H1 (cell line): ENCODE data around the gene GABRG3. TPM values are rescaled to one million over a fixed set of nuclear protein-coding genes. Genes with fewer than 3 reads are reported as not detected.
A peak's percentile ranks its signal among the peaks of the same experiment; 100 is the strongest.

ENCODE experiments used
- CTCF ChIA-PET: fragments of 300-600 bp; sonication (Branson Sonifier 250); formaldehyde crosslinking; loops from one replicate; lab custom pipeline; 2021; ENCODE audit not compliant: partially characterized antibody; lab: Charles Lee
- POLR2A ChIA-PET: fragments of 300-600 bp; sonication (Branson Sonifier 250); formaldehyde crosslinking; loops from one replicate; lab custom pipeline; 2021; ENCODE audit warnings: inconsistent platforms; ENCODE audit not compliant: partially characterized antibody; lab: Charles Lee
- DNase-seq, 2 experiments: peaks; one replicate each; pipeline versions ENCODE4 v3.0.0 to v3.0.0-alpha.2; 2010 to 2022; ENCODE audit warnings: low spot score in 2 of 2, low read depth in 1 of 2, mixed read lengths in 1 of 2
- FAIRE-seq: peaks from 2 replicates; lab custom pipeline; 2011; peaks lifted over from hg19 to GRCh38; lab: Jason Lieb, UNC
- H2AFZ ChIP-seq: 2 replicates; pipeline ENCODE4 v1.8.1; 2012; ENCODE audit warnings: low read length, inconsistent platforms
- H2AK5ac ChIP-seq: 2 replicates; pipeline ENCODE4 v1.6.1; 2013; ENCODE audit warnings: low read depth, low read length
- H2BK120ac ChIP-seq: replicated peaks from 2 replicates; pipeline ENCODE3; 2013; ENCODE audit warnings: low read depth, low read length, inconsistent platforms
- H2BK12ac ChIP-seq: 2 replicates; pipeline ENCODE4 v1.6.1; 2013; ENCODE audit warnings: low read depth, low read length
- H2BK15ac ChIP-seq: 2 replicates; pipeline ENCODE4 v1.6.1; 2013; ENCODE audit warnings: low read length
- H2BK20ac ChIP-seq: 2 replicates; pipeline ENCODE4 v1.6.1; 2013; ENCODE audit warnings: low read length
- H2BK5ac ChIP-seq: 2 replicates; pipeline ENCODE4 v1.6.1; 2013; ENCODE audit warnings: low read depth, low read length
- H3K14ac ChIP-seq: 2 replicates; pipeline ENCODE4 v1.6.1; 2013; ENCODE audit warnings: inconsistent platforms; ENCODE audit not compliant: insufficient read length
- H3K18ac ChIP-seq: 2 replicates; pipeline ENCODE4 v1.6.1; 2013; ENCODE audit warnings: low read length; ENCODE audit errors: extremely low read depth
- H3K23ac ChIP-seq: 2 replicates; pipeline ENCODE4 v1.6.1; 2013; ENCODE audit warnings: inconsistent platforms; ENCODE audit not compliant: insufficient read length
- H3K23me2 ChIP-seq: 2 replicates; pipeline ENCODE4 v1.6.1; 2013; ENCODE audit warnings: low read depth, low read length
- H3K27ac ChIP-seq: 2 replicates; pipeline ENCODE4 v1.6.1; 2011; ENCODE audit warnings: low read depth, low read length, inconsistent platforms
- H3K27me3 ChIP-seq, 4 experiments: replicated peaks in 1 of 4; 1 replicate in 1 of 4; 2 replicates in 3 of 4; pipeline versions ENCODE4 v1.6.1 to v1.8.1; 2011 to 2013; ENCODE audit warnings: low read length in 3 of 4, mild to moderate bottlenecking in 3 of 4, inconsistent platforms in 2 of 4, mixed read lengths in 2 of 4, moderate library complexity in 1 of 4; ENCODE audit not compliant: control insufficient read depth in 3 of 4, insufficient read depth in 3 of 4; ENCODE audit errors: extremely low read depth in 1 of 4
- H3K36me3 ChIP-seq, 4 experiments: 2 replicates each; pipeline versions ENCODE4 v1.6.1 to v1.8.1; 2011 to 2013; ENCODE audit warnings: mild to moderate bottlenecking in 4 of 4, low read length in 3 of 4, moderate library complexity in 2 of 4, control low read depth in 1 of 4, inconsistent platforms in 1 of 4; ENCODE audit not compliant: insufficient read depth in 4 of 4, control insufficient read depth in 2 of 4
- H3K4ac ChIP-seq: replicated peaks from 2 replicates; pipeline ENCODE3; 2013; ENCODE audit warnings: low read length, low read depth, mixed read lengths, inconsistent platforms; ENCODE audit not compliant: insufficient read length
- H3K4me1 ChIP-seq, 4 experiments: replicated peaks in 1 of 4; 1 replicate in 1 of 4; 2 replicates in 3 of 4; pipeline versions ENCODE4 v1.6.1 to v1.8.1; 2011 to 2013; ENCODE audit warnings: low read length in 3 of 4, inconsistent platforms in 2 of 4, mixed read lengths in 1 of 4; ENCODE audit not compliant: insufficient read depth in 4 of 4, control insufficient read depth in 3 of 4
- H3K4me2 ChIP-seq, 2 experiments: 2 replicates each; pipeline versions ENCODE4 v1.6.1 to v1.8.1; 2011 to 2013; ENCODE audit warnings: low read depth in 2 of 2, low read length in 2 of 2, control low read depth in 1 of 2, inconsistent platforms in 1 of 2, mild to moderate bottlenecking in 1 of 2; ENCODE audit not compliant: insufficient read depth in 1 of 2
- H3K4me3 ChIP-seq, 4 experiments: fragments of 200-600, 300-600 bp in 1 of 4; sonication (generic), shearing (Covaris generic), sonication (Bioruptor Twin) in 1 of 4; 2 replicates each; pipeline versions ENCODE4 v1.5.1 to v1.8.1; 2011 to 2016; ENCODE audit warnings: low read length in 4 of 4, low read depth in 3 of 4, control low read depth in 2 of 4, inconsistent platforms in 2 of 4, mild to moderate bottlenecking in 2 of 4, mixed read lengths in 1 of 4, moderate library complexity in 1 of 4; ENCODE audit not compliant: insufficient read depth in 2 of 4; ENCODE audit errors: extremely low read depth in 1 of 4
- H3K56ac ChIP-seq: replicated peaks from 2 replicates; pipeline ENCODE3; 2013; ENCODE audit warnings: low read depth, mild to moderate bottlenecking, mixed read lengths, low read length, inconsistent platforms; ENCODE audit not compliant: insufficient read length
- H3K79me1 ChIP-seq: 2 replicates; pipeline ENCODE4 v1.6.1; 2013; ENCODE audit warnings: low read depth, low read length, control low read depth
- H3K79me2 ChIP-seq, 2 experiments: 2 replicates each; pipeline versions ENCODE4 v1.6.1 to v1.8.1; 2012 to 2013; ENCODE audit warnings: low read length in 2 of 2, mild to moderate bottlenecking in 2 of 2, inconsistent platforms in 1 of 2; ENCODE audit not compliant: insufficient read depth in 2 of 2, control insufficient read depth in 1 of 2
- H3K9ac ChIP-seq, 4 experiments: replicated peaks in 1 of 4; 1 replicate in 1 of 4; 2 replicates in 3 of 4; pipeline versions ENCODE4 v1.6.1 to v1.8.1; 2011 to 2013; ENCODE audit warnings: low read depth in 3 of 4, low read length in 3 of 4, control low read depth in 2 of 4, mild to moderate bottlenecking in 2 of 4, moderate library complexity in 2 of 4, inconsistent platforms in 1 of 4; ENCODE audit errors: extremely low read depth in 1 of 4
- H3K9me3 ChIP-seq, 2 experiments: 2 replicates each; pipeline versions ENCODE4 v1.6.1 to v1.8.1; 2012 to 2013; ENCODE audit warnings: mild to moderate bottlenecking in 2 of 2, moderate library complexity in 2 of 2, control low read depth in 1 of 2, inconsistent platforms in 1 of 2, low read depth in 1 of 2, low read length in 1 of 2, mixed read lengths in 1 of 2; ENCODE audit not compliant: insufficient read depth in 2 of 2
- H4K20me1 ChIP-seq, 2 experiments: replicated peaks in 1 of 2; 2 replicates each; pipeline versions ENCODE3 to v1.8.1; 2011 to 2013; ENCODE audit warnings: inconsistent platforms in 2 of 2, low read length in 2 of 2, mild to moderate bottlenecking in 1 of 2; ENCODE audit not compliant: insufficient read depth in 2 of 2, control insufficient read depth in 1 of 2
- H4K5ac ChIP-seq: 2 replicates; pipeline ENCODE4 v1.6.1; 2013; ENCODE audit warnings: low read length, low read depth, mixed read lengths, inconsistent platforms; ENCODE audit not compliant: insufficient read length
- H4K8ac ChIP-seq: 2 replicates; pipeline ENCODE4 v1.8.0; 2013; ENCODE audit warnings: mild to moderate bottlenecking, moderate library complexity, low read length, inconsistent platforms; ENCODE audit not compliant: insufficient read depth; ENCODE audit errors: extremely low read depth
- H4K91ac ChIP-seq: replicated peaks from 2 replicates; pipeline ENCODE3; 2013; ENCODE audit warnings: low read length, mixed read lengths, inconsistent platforms; ENCODE audit not compliant: insufficient read length
- CHD2 ChIP-seq: IDR thresholded peaks from 2 replicates; pipeline ENCODE4 v1.6.1; 2012; ENCODE audit warnings: low read length, improper control_type of control experiment
- RAD21 ChIP-seq, 2 experiments: IDR thresholded peaks in 1 of 2; conservative IDR thresholded peaks in 1 of 2; 2 replicates each; pipeline ENCODE4 v1.6.1; 2011; ENCODE audit warnings: low read depth in 2 of 2, low read length in 2 of 2, improper control_type of control experiment in 1 of 2, inconsistent platforms in 1 of 2, mild to moderate bottlenecking in 1 of 2, moderate library complexity in 1 of 2
- WGBS, 2 experiments: shearing (Covaris generic) in 1 of 2; methylation state at CpG; one replicate each; pipeline versions ENCODE4 v1.1.6 to v1.1.7; 2013 to 2015; ENCODE audit warnings: low lambda C conversion rate in 2 of 2, mixed read lengths in 2 of 2, inconsistent platforms in 1 of 2, low coverage in 1 of 2, missing lambda C conversion rate in 1 of 2; ENCODE audit not compliant: insufficient replicate concordance in 2 of 2, insufficient coverage in 1 of 2, insufficient read length in 1 of 2; ENCODE audit errors: extremely low coverage in 1 of 2, missing lambda C conversion rate in 1 of 2; 5-methylcytosine and 5-hydroxymethylcytosine counted together
- polyA plus RNA-seq, 7 experiments: library from polyadenylated mRNA; depleted of rRNA in 3 of 7; stranded (reverse) in 5 of 7; unstranded in 2 of 7; fragments of >200 nt in 5 of 7; fragments of 200-250 nt in 2 of 7; gene quantifications; 1 replicate in 5 of 7; 2 replicates in 1 of 7; 4 replicates in 1 of 7; pipeline versions ENCODE4 v1.2.1 to v1.2.3, GENCODE V29; 2011 to 2013; ENCODE audit warnings: missing spikeins in 2 of 7, mixed read lengths in 2 of 7
- total RNA-seq: library from RNA; stranded (reverse); fragmentation: NEBNext Ultra II Directional; extraction: Animal tissue kit (Norgen Biotek cat#: 25700); gene quantifications from 2 replicates; pipeline ENCODE4 v1.2.1, GENCODE V29; 2021

GABRG3 gene
- total and polyA plus RNA-seq, 2 of the 8 experiments (the other 6 are each of a cell fraction or from before 2014, with no cell fraction given): 0.17 to 0.80 TPM

- CTCF ChIA-PET: interaction anchor here (1.0 to 1.4 kb wide), 4 partner anchors 10 to 63 kb away, joined by 3 to 5 read pairs (median 4); no protein-coding TSS in a partner anchor
- FAIRE-seq: no peak
These were observed 230.4 kb downstream of the GABRG3 start for GRCh38 chr15:27201425-27201824.

More at GRCh38 chr15:27201425-27201824, 230.4 kb downstream of the GABRG3 start:
- no peak overlapping the region for H3K18ac ChIP-seq
- H3K4me1 ChIP-seq: no peaks in the 10 kb centered on the region
- no peak overlapping the region for H3K4ac ChIP-seq
- H3K4me2 ChIP-seq: no peak overlapping the region
- H2BK12ac ChIP-seq: no peak overlapping the region
- no peak for TF ChIP-seq CHD2
- TF ChIP-seq RAD21 (IDR thresholded peaks at IDR 0.05 in 1 of 2, conservative IDR thresholded peaks at IDR 0.05 in 1 of 2; ENCODE audit: low read depth in 2 of 2, low read length in 2 of 2): peak; percentile 7 to 20; a peak in 2 of 4 replicates
- POLR2A ChIA-PET: no interaction called here
- no peak overlapping the region for H2BK120ac ChIP-seq
- no peaks in the 10 kb centered on the region for H3K9me3 ChIP-seq
- no peak overlapping the region for H3K9ac ChIP-seq
- no peak overlapping the region for H4K5ac ChIP-seq
- no peak overlapping the region for H2BK5ac ChIP-seq
- no peaks in the 10 kb centered on the region for H4K20me1 ChIP-seq
- no peaks in the 10 kb centered on the region for H3K27me3 ChIP-seq
- no peak overlapping the region for H3K27ac ChIP-seq
- H3K79me1 ChIP-seq: no peaks in the 10 kb centered on the region
- no peak overlapping the region for H2BK20ac ChIP-seq
- no peak overlapping the region for H3K23ac ChIP-seq
- no peak overlapping the region for H2AK5ac ChIP-seq
- no peaks in the 10 kb centered on the region for H3K23me2 ChIP-seq
- H3K79me2 ChIP-seq: no peaks in the 10 kb centered on the region
- H2BK15ac ChIP-seq: no peak overlapping the region
- no peaks in the 10 kb centered on the region for H3K36me3 ChIP-seq
- WGBS, 2 experiments: 88% methylated on average over 3 of the region's 3 CpGs; no CpG with 5 or more reads in 1 of the 2 experiments
- H4K91ac ChIP-seq: no peak overlapping the region
- H3K14ac ChIP-seq: no peak overlapping the region
- no peak overlapping the region for H3K56ac ChIP-seq
- no peak overlapping the region for H2AFZ ChIP-seq
- H3K4me3 ChIP-seq: no peak overlapping the region
- DNase-seq: no peak
- no peak overlapping the region for H4K8ac ChIP-seq
